ENCODE data around the gene MTRFR.

- TF ChIP-seq CTCF (IDR thresholded peaks at IDR 0.05; ENCODE audit: low read length) (no peak), EZH2phosphoT487 (IDR thresholded peaks at IDR 0.05; ENCODE audit: low read length) (no peak), EZH2 (optimal IDR thresholded peaks at IDR 0.05; ENCODE audit: low read depth, low read length) (no peak)
Measured at GRCh38 chr12:123284669-123285068, 51.4 kb downstream of the MTRFR start.
